Lower leg skin (tissue), 4 donors: ENCODE measurements around the gene ZMYM4. TPM values are rescaled to one million over a fixed set of nuclear protein-coding genes. Genes with fewer than 3 reads are reported as not detected.

Source experiments
- DNase-seq, 2 donors: peaks; one replicate each; pipeline ENCODE4 v3.0.0-alpha.2; 2019; ENCODE audit warnings: low spot score in 2 of 2
- H3K4me3 ChIP-seq: fragments of 200-600 bp; sonication (generic); 2 replicates; pipeline ENCODE4 v1.5.1; 2017; ENCODE audit warnings: mild to moderate bottlenecking, low read depth; ENCODE audit not compliant: poor library complexity, severe bottlenecking
- POLR2A ChIP-seq, 2 donors: fragments of 450-650 bp; IDR thresholded peaks; one replicate each; pipeline ENCODE4 v1.6.1; 2016 to 2017; ENCODE audit warnings: antibody characterized with exemption in 2 of 2, mild to moderate bottlenecking in 1 of 2, moderate library complexity in 1 of 2
- WGBS, 2 donors: methylation state at CpG; one replicate each; pipeline ENCODE4 v1.1.5; 2018; 5-methylcytosine and 5-hydroxymethylcytosine counted together
- intact Hi-C: fragments of 100-400 bp; cut with DNase I; formaldehyde crosslinking; loops from one replicate; pipeline ENCODE4 v1.15.0; 2023; ENCODE audit warnings: low total_unique reads
- total RNA-seq, 4 donors: library from RNA; depleted of rRNA; stranded (reverse); fragments of >200 nt; gene quantifications; one replicate each; pipeline ENCODE4 v1.1.0, GENCODE V29; 2016
- TF ChIP-seq, protein P1 (sequence below), 3 donors: fragments of 450-650 bp; IDR thresholded peaks; one replicate each; pipeline ENCODE4 v1.5.1; 2016; ENCODE audit warnings: antibody characterized with exemption in 3 of 3, mild to moderate bottlenecking in 3 of 3, moderate library complexity in 2 of 3

The ZMYM4 gene
- total RNA-seq, 4 donors from 2014 or later = 12.7 to 20.0 (median 19.3) TPM

DNA sequence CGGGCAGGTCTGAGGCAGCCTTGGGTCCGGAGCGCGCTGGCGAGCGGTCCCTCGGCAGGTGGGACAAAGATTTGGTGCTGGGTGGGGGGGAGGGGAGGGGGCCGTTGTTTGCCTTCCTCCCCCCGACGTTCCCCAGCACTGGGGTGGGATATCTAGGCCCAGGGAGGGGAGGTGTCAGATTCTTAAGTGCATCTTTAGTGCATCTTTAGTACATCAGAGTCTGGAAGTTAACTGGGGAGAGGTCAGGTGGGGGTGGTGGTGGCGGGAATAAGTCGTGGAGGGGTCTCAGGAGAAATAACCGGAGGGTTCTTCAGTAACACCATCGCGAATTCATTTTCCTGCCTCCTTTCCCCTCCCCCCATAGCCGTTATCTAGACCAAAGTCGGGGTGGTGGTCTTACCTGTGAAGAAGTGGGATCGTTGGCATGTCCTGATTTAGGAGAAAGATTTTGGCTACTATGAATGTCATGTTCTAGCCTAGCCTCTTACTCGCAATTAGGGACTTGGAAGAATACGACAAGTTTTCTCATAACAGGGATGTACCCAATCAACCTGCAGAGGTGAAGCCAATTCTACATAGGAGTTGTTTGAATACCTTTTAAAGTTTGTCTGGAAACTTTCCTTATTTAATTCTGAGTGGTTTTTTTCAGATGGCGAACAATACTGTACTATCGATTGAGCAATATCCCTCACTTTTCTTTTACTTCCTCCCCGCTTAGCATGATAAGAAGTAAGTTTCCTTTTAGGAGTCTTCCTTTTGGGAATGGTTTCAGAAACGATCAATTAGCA, 886 bp downstream of the ZMYM4 start:
- intact Hi-C loops = no loop called here

DNA sequence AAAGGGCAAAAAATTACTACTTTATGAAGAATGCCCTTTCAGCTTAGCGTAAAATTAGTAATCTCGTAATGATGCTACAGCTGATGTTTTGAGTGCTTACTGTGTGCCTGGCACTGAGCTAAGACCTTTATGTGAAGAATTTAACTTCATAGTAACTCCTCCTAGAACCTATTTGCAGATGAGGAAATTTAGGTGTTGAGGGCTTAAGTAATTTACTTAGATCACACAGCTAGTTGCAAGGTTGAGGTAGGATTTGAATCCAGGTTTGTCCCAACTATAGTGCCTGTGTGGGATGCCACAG, 1.4 kb downstream of the ZMYM4 start:
- no peak overlapping the region for H3K4me3 ChIP-seq
- WGBS, 2 donors = 59 to 62% methylated on average over 2 of the region's 2 CpGs
- DNase-seq = no peak
- intact Hi-C loops = no loop called here
- TF ChIP-seq POLR2A (IDR thresholded peaks at IDR 0.05) = no peak
- TF ChIP-seq, protein P1, sequence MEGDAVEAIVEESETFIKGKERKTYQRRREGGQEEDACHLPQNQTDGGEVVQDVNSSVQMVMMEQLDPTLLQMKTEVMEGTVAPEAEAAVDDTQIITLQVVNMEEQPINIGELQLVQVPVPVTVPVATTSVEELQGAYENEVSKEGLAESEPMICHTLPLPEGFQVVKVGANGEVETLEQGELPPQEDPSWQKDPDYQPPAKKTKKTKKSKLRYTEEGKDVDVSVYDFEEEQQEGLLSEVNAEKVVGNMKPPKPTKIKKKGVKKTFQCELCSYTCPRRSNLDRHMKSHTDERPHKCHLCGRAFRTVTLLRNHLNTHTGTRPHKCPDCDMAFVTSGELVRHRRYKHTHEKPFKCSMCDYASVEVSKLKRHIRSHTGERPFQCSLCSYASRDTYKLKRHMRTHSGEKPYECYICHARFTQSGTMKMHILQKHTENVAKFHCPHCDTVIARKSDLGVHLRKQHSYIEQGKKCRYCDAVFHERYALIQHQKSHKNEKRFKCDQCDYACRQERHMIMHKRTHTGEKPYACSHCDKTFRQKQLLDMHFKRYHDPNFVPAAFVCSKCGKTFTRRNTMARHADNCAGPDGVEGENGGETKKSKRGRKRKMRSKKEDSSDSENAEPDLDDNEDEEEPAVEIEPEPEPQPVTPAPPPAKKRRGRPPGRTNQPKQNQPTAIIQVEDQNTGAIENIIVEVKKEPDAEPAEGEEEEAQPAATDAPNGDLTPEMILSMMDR (IDR thresholded peaks at IDR 0.05) = no peak

More for the DNA sequence above, 886 bp downstream of the ZMYM4 start:
- TF ChIP-seq, protein P1 (IDR thresholded peaks at IDR 0.05) = no peak
- no peak for TF ChIP-seq POLR2A (IDR thresholded peaks at IDR 0.05)
- WGBS, 2 donors = 3% methylated on average over 20 to 24 of the region's 24 CpGs
- DNase-seq = no peak
- peak overlapping the region; percentile 97 for H3K4me3 ChIP-seq

DNA sequence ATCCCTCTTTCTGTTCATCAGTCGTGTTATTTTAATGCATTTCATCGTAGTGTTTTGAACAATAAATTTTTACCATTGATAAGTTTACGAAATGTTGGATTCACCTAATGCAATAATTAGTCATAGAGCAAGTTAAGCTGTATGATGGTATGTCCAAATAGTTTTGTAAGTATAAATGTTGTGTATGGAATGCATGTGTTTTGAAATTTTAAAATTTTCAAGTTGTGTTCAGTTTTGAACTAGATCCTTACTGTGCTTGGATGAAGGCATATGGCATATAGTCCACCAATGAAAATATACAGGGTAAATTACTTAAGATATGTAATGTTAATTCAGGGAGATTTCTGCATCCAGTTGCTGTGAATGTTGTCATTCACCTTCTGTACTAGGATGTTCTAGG, 2.3 kb downstream of the ZMYM4 start:
- TF ChIP-seq, protein P1 (IDR thresholded peaks at IDR 0.05) = no peak
- TF ChIP-seq POLR2A (IDR thresholded peaks at IDR 0.05) = no peak
- 95 to 96% methylated on average over 3 of the region's 3 CpGs for WGBS, 2 donors
- H3K4me3 ChIP-seq = no peak overlapping the region
- no peak for DNase-seq
- intact Hi-C loops = no loop called here

DNA sequence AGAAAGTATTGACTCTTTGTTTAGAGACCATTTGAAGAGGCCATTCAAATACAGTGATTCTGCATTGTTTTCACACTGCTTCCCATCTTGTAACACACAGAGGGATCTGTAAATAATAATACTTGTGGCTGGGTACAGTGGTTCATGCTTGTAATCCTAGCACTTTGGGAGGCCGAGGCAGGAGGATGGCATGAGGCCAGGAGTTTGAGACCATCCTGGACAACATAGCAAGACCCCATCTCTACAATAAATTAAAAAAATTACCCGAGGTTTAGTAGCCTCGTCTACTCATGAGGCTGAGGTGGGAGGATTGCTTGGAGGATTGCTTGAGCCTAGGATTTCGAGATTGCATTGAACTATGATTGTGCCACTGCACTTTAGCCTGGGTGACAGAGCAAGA, 5.7 kb downstream of the ZMYM4 start:
- intact Hi-C loops = no loop called here

DNA sequence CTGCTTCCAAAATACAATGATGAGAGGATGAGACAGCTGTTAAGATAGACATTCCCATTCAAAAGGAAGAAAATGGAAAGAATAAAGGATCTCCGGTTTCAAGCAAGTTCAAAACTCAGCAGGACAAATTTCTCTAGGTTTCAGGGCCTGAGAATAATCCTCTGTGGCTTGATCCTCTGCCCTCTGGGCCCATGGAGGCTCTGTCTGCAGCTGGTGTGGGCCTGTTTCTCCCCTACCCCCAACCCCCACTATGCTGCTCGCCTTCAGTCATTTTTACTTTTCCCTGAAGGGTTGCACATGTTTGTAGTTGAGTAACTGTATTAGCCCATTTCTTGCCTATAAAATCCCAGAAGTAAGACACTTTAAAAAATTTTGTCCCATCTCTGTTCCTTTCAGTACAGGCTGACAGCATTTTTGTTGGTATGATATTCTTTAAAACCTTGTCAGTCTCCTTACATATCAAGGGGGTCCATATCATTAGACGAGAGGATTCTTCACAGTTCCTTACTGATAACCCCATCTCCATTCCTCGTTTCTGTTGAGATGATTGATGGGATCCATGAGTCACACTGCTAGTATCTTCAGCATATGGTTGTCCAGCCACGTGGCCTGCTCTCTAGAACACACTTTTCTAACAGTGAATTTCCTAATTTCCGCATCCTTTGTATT, 10.5 kb downstream of the ZMYM4 start:
- WGBS, 2 donors = 69 to 85% methylated on average over 6 of the region's 6 CpGs
- intact Hi-C loops = no loop called here
- TF ChIP-seq, protein P1 (IDR thresholded peaks at IDR 0.05) = no peak
- no peak for TF ChIP-seq POLR2A (IDR thresholded peaks at IDR 0.05)
- DNase-seq = no peak
- H3K4me3 ChIP-seq = no peak overlapping the region

More for the DNA sequence above, 5.7 kb downstream of the ZMYM4 start:
- no peak for DNase-seq
- no peak overlapping the region for H3K4me3 ChIP-seq
- TF ChIP-seq, protein P1 (IDR thresholded peaks at IDR 0.05) = no peak
- no peak for TF ChIP-seq POLR2A (IDR thresholded peaks at IDR 0.05)
- WGBS, 2 donors = 87% methylated on average over 4 of the region's 4 CpGs
